Activated naive CD8-positive, alpha-beta T cell treated with anti-CD3 and anti-CD28 coated beads for 36 hours (primary cell): ENCODE results near the gene RDH5. TPM values are rescaled to one million over a fixed set of nuclear protein-coding genes. Genes with fewer than 3 reads are reported as not detected.
A peak's percentile ranks its signal among the peaks of the same experiment; 100 is the strongest.

Experiments
- DNase-seq: peaks from one replicate; pipeline ENCODE4 v3.0.0; 2021
- H3K27ac Mint-ChIP-seq: one replicate; pipeline ENCODE4 v1.8.0; 2022; ENCODE audit warnings: mild to moderate bottlenecking, moderate library complexity, mixed read lengths
- H3K27me3 Mint-ChIP-seq: one replicate; pipeline ENCODE4 v1.8.0; 2022; ENCODE audit warnings: mild to moderate bottlenecking, mixed read lengths
- H3K36me3 Mint-ChIP-seq: one replicate; pipeline ENCODE4 v1.8.0; 2021; ENCODE audit warnings: mild to moderate bottlenecking, mixed read lengths
- H3K4me1 Mint-ChIP-seq: one replicate; pipeline ENCODE4 v1.8.0; 2021; ENCODE audit warnings: mixed read lengths
- H3K4me3 Mint-ChIP-seq: one replicate; pipeline ENCODE4 v1.8.0; 2022; ENCODE audit warnings: mild to moderate bottlenecking, moderate library complexity, mixed read lengths
- H3K9me3 Mint-ChIP-seq: one replicate; pipeline ENCODE4 v1.8.0; 2022; ENCODE audit warnings: mixed read lengths
- total RNA-seq, 2 experiments: library from RNA; stranded (reverse); gene quantifications; one replicate each; pipeline ENCODE4 v1.2.3, GENCODE V29; 2021

RDH5 gene
- total RNA-seq, 2 experiments from 2014 or later = 4.2 to 6.7 TPM

DNA sequence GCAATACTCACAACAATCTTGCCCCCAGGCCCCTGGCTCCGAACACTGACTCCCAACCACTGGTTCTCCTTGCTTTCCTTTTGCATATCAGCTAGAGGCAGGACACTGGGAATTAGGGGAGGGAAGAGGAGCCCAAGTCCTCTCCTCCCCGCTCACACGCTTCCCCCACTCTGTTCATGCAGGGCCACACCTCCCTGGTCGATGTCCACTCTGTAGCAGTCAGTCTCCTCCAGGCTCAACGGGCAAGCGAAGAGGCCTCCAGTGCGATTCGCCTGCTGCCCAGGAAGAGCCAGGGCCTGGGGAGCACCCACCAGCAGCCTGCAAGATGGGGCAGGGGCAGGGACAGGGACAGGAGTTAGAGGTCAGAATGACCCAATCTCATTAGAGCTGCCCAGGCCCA lies 17.3 kb upstream of the RDH5 start:
- peaks cover 5% of the 10 kb centered on the region for H3K4me1 Mint-ChIP-seq
- DNase-seq = no peak
- H3K36me3 Mint-ChIP-seq = no peaks in the 10 kb centered on the region
- H3K27ac Mint-ChIP-seq = no peak overlapping the region
- no peaks in the 10 kb centered on the region for H3K9me3 Mint-ChIP-seq
- H3K4me3 Mint-ChIP-seq = no peak overlapping the region
- H3K27me3 Mint-ChIP-seq = peaks cover 10% of the 10 kb centered on the region

DNA sequence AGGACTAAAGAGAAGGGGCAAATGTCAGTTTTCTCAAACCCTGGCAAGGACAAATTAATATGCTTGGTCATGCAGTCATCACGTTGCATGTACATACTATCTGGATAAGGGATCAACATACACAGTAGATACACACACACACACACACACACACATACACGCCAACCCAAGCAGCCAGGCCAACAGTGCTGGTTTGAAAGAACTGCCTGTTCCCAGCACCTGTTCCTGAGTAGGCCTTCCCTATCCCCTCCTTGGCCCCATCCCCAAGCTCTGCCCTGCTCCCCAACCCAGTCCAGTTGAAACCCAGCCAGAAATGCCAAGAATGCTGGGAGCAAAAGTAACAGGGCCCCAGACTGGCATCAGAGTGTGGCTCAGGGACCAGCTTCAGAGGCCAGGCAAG lies 16.9 kb upstream of the RDH5 start:
- H3K27me3 Mint-ChIP-seq = peaks cover 13% of the 10 kb centered on the region
- no peak for DNase-seq

DNA sequence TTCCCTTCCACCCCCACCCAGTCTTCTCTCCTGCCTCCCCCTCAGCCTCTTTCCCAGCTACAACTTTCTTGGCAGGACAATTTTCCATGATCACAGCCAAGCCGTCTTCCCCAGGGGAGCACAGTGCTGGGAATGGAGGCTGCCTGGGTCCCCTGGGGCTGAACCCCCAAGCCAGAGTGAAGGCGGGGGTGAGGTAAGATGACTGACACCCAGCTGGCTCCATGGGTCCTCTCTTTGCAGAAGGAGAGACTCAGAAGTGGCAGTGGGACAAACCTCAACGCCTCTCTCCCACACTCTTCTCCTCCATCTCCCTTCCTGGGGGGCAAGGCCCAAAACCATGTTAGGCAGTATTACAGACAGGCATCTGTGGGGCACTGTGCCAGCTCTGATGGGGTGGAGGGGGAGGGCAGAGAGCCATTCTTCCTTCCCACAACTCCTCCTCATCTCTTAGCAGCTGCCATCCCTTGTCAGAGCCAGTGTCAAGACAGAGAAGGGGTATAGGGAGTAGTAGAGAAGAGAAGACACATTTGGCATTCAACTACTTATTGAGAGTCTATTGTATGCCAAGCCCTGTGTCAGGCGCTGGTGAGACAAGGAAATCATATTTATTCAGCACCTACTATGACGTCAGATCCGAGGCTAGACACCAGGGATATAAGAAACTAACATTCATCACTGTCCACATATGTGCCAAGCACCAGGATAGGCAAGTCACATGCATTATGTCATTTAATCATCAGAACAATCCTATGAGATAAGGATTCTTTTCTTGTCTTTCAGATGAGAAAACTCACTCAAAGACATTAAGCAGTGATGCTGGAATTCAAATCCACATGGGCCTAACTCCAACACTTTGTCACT lies 16.1 kb upstream of the RDH5 start:
- Mint-ChIP-seq H3K27ac (no peak overlapping the region), H3K4me3 (no peak overlapping the region), H3K36me3 (no peaks in the 10 kb centered on the region), H3K9me3 (no peaks in the 10 kb centered on the region), H3K27me3 (peaks cover 22% of the 10 kb centered on the region), H3K4me1 (peaks cover 12% of the 10 kb centered on the region)
- DNase-seq = no peak

More for the DNA sequence above, 16.9 kb upstream of the RDH5 start:
- Mint-ChIP-seq H3K4me3 (no peak overlapping the region), H3K4me1 (peaks cover 8% of the 10 kb centered on the region), H3K27ac (no peak overlapping the region), H3K36me3 (no peaks in the 10 kb centered on the region), H3K9me3 (no peaks in the 10 kb centered on the region)

DNA sequence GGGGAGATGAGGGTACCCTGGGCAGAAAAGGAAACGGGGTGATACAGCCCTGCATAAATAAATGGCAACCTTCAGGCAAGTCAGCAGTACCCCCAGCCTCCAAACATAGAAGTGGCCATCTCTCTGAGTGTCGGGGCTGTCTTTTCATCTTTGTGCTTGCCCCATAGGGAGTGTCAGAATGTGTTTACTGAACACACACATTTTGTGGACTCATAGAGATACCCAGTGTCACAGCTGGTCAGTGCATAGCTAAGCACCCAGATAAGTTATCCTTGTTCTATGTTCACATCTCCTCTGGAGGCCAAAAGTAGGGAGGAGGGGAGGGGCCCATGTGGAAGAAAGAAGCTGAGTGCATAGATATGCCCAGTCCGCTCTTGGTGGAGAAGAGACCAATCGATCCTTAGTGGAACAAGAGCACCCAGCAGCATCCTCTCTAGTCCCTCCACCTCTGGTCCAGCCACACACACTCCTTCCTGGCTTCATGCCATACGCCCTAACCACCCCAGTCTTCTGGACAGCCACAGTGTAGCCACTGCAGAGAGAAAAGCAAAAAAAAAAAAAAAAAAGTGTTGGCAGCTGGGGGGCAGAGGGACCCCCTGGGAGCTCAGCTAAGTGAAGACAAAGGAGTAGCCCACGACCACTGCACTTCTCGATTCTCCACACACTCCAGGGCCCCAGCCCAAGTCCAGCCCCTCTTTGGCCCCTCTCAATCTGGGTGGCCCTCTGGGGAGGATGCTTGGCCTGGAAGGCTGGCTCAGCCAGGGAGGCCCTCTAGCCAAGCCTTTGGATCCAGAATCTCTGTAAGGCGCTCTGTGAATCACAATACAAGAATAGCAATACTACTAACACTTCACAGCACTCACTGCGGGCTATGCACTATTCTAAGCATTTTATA lies 15.1 kb upstream of the RDH5 start:
- Mint-ChIP-seq H3K4me1 (peaks cover 12% of the 10 kb centered on the region), H3K27me3 (peaks cover 23% of the 10 kb centered on the region), H3K9me3 (no peaks in the 10 kb centered on the region), H3K27ac (no peak overlapping the region), H3K4me3 (no peak overlapping the region), H3K36me3 (no peaks in the 10 kb centered on the region)
- DNase-seq = no peak

DNA sequence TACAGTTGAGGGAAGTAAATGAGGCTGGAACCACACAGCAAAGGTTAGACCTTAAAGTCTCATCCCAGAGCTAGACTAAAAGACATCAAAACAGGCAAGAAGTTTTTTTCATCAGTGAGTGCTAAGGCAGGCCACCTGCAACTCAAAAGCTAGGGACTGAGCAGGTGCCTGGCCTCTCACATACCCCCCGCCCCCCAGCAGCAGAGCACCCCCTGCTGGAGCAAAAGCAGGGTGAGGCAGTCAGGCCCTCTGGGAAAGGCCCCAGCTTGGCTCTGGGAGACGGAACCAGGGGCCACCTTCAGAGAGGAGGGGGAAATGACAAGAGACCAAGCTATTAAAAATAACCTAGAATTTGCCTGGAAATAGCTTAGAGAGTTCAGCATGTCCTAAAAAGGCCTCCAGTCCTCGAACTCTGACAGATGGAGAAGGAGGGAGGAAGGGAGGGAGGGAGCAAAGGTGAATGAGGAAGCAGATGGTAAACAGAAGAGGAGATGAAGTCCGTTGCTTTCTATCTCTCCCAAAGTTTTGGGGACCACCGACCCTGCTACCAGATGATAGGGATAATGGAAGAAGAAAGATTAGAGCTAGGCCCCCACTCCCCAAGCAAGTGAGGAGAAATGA lies 14.3 kb upstream of the RDH5 start:
- DNase-seq = no peak
- Mint-ChIP-seq H3K27me3 (peaks cover 23% of the 10 kb centered on the region), H3K27ac (no peak overlapping the region), H3K36me3 (no peaks in the 10 kb centered on the region), H3K9me3 (no peaks in the 10 kb centered on the region), H3K4me1 (peaks cover 12% of the 10 kb centered on the region), H3K4me3 (no peak overlapping the region)

DNA sequence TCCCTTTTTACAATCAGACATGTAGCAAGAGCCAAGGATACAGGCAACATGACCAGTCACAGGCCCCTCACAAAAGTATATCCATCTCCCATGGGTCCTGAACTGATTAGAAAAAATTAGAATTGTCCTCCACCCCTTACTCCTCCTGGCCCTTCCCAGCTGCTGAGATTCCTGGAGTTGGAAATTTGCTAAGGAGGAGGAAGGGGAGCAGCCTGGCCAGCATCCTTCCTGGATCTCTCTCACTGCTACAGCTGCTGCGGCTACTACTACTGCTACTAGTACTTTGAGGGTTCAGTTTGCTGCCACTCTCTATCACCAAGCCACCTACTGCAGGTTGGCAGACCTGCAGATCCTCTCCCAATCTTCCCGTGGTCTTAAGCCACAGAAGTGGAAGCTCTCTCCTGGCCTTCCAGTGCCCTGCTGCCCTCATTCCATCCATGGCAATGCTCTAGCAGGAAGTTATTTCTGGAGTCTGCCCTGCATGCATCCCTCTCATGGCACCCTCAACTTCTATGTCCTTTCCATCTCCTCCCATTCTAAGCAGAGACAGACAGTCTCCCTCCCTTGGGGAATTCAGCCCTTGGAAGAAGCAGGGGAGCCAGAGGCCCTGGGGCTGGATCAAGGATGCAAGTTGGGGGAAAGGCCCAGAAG lies 13.5 kb upstream of the RDH5 start:
- Mint-ChIP-seq H3K27me3 (peaks cover 23% of the 10 kb centered on the region), H3K4me1 (peaks cover 12% of the 10 kb centered on the region), H3K36me3 (no peaks in the 10 kb centered on the region), H3K27ac (no peak overlapping the region), H3K4me3 (peak overlapping the region; percentile 73), H3K9me3 (no peaks in the 10 kb centered on the region)
- DNase-seq = no peak

DNA sequence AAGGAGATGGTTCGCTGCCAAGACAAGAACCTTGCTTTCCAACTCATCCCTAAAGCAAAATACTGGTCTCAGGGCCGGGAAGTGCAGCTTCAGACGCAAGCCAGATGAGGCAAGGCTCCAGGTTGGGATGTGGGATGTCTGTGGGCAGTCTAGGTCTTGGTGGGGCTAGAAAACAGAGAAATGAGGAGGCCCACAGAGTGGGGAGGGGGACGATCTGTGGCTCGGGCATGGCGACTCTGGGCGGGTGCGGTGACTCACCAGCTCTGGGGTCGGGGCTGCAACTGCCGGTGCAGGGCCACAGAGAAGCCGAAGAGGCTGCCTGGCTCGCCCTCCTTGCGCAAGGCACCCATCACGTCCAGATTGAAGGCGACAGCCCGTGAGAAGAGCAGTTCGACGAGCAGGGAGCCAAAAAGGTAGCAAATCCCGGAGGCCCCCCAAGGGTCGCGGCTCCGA lies 12.9 kb upstream of the RDH5 start:
- no peaks in the 10 kb centered on the region for H3K9me3 Mint-ChIP-seq
- peaks cover 23% of the 10 kb centered on the region for H3K27me3 Mint-ChIP-seq
- H3K36me3 Mint-ChIP-seq = no peaks in the 10 kb centered on the region
- H3K27ac Mint-ChIP-seq = no peak overlapping the region
- peak overlapping the region; percentile 73 for H3K4me3 Mint-ChIP-seq
- peaks cover 12% of the 10 kb centered on the region for H3K4me1 Mint-ChIP-seq
- DNase-seq = no peak

DNA sequence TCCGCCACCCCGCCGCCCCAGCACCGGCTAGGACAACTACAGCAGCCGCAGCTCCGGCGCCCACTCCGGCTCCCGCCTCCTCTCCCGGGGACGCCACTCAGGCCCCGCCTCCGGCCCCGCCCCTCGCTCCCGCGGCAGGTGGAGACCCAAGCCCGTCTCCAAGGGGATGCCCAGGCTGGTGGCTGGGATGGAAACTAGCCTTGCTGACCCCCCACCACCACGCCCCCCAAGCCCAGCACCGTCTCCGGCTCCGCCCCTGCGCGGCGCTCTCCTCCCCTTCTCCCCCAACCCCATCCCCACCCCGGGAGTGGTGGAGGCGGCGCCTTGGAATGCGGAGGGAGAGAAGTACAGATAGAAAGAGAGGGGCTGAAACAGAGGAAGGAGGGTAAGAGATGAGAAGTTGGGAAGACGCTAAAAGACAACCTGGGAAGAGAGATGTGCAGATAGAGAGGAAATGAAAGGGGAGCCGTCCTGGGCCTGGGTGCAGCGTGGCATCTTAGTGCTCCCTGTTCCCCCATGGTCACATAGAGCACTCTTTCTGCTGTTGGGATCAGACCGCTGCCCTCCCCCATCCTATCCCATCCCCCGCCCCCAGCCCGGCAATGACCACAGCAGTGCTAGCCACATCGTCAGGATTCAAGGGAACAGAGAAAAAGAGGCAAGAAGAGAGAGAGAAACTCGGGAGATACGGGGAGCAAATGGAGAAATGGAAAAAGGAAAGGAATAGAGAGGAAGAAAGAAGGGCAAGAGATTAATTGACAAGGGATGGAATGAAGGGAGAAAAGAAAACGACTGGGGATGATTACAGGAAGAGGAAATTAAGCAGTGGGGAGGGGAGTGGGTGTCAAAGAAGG lies 12.1 kb upstream of the RDH5 start, which contains the start of gene ITGA7:
ITGA7 (minus strand) TSS at position 64 of the 854 bp plus-strand sequence. CDS start 222 bp downstream, outside the sequence.
- DNase-seq = peak; percentile 69
- peaks cover 12% of the 10 kb centered on the region for H3K4me1 Mint-ChIP-seq
- no peaks in the 10 kb centered on the region for H3K36me3 Mint-ChIP-seq
- peak within 1 kb of the TSS; percentile 73 for H3K4me3 Mint-ChIP-seq
- H3K27ac Mint-ChIP-seq = no peak within 1 kb of the TSS
- no peaks in the 10 kb centered on the region for H3K9me3 Mint-ChIP-seq
- H3K27me3 Mint-ChIP-seq = peaks cover 23% of the 10 kb centered on the region

DNA sequence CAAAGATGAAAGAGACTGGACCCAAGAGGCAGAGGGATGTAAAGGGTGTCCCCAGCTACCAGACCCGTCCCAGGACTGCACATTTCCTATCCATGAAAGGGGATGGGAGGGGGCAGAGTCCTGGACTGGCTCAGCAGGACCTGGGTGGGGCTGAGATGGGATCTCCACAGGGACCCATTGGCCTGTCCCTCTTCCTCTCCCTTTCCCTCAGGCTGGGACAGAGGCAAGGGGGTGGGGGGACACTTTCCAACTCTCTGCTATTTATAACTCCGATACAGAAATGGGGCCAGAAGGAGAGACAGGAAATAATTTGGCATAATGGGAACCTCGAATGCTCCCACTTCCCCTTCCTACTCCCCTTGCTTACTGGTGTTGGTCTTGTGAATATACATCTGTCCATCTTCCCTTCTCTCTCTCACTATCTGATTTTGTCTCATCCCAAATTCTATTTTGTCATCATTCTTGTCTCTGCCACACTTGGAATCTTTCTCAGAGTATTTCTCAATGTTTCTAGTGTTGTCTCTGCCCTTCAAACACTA lies 11.4 kb upstream of the RDH5 start:
- Mint-ChIP-seq H3K36me3 (no peaks in the 10 kb centered on the region), H3K4me1 (peaks cover 12% of the 10 kb centered on the region), H3K9me3 (no peaks in the 10 kb centered on the region), H3K27ac (no peak overlapping the region), H3K4me3 (peak overlapping the region; percentile 73), H3K27me3 (peaks cover 23% of the 10 kb centered on the region)
- DNase-seq = no peak

DNA sequence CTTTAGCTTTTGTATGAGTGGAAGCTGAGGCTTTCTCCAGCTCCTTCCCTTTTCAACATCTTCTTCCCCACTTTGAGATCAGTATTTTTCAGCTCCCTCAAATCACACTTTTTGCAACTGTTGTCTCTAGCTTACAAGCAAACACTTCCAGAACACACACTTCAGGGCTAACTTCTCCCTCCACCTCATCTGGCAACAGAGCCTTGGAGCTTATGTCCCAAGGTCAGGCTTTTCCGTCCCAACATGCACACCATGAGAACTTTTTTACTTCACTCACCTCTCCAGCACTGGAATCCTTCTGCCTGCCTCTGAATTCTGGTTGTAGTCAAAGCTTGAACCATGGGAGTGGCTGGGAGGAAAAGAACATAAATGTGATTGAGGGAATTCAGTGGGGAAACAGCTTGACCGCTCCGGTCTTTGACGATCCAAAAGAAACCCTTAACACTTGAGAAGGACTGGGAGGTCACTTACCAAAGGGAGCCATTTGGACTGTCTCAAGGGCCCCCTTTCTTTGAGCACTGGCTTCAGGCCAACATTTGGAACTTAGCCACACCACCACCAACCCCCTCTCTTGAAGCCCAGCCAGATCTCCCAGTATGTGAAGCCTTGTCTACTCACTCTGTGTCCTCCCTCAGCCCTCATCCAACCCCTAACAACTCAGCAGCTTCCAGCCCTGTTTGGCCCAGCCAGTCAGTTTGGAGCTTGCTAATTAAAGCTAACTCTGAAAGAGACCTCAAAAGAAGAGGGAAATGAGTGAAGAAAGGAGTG lies 8.2 kb upstream of the RDH5 start:
- no peak overlapping the region for H3K27ac Mint-ChIP-seq

DNA sequence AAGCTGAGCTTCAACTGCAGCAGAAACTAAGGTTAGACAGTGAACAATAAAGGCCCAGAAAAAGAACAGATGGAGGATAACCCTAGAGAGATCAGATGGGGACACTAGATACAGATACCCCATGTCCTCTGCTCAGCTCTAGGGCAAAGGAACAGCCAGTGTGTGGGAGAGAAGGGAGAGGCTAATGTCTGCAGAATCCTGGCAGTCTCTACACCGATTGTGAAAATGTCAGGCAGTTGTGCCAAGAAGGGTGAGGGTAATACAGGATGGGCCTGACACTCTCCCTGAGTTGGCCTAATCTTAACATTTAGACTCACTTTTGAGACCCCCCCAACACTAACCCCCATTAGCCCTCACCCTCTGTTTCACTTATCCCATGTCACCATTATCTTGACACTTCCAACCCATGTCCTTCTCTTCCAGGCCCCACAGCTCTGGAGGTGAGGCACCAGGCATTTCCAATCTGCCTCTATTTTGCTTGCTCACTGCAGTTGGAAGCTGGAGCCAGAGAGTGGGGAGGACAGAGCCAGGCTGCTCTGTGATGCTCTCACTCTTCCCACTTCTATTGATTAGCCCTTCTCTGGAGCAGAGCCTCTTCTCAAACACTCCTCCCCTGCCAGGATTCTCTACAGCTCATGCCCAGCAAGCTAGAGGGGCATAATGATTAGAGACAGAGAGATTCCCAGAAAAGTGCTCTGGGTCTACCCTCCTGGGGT lies 7.3 kb upstream of the RDH5 start:
- Mint-ChIP-seq H3K27me3 (peaks cover 21% of the 10 kb centered on the region), H3K36me3 (peaks cover 4% of the 10 kb centered on the region), H3K4me1 (peaks cover 24% of the 10 kb centered on the region), H3K4me3 (no peak overlapping the region), H3K9me3 (no peaks in the 10 kb centered on the region), H3K27ac (no peak overlapping the region)
- DNase-seq = no peak

More for the DNA sequence above, 8.2 kb upstream of the RDH5 start:
- peaks cover 25% of the 10 kb centered on the region for H3K27me3 Mint-ChIP-seq
- H3K36me3 Mint-ChIP-seq = peaks cover 4% of the 10 kb centered on the region
- no peak overlapping the region for H3K4me3 Mint-ChIP-seq
- DNase-seq = no peak
- no peaks in the 10 kb centered on the region for H3K9me3 Mint-ChIP-seq
- H3K4me1 Mint-ChIP-seq = peaks cover 19% of the 10 kb centered on the region

DNA sequence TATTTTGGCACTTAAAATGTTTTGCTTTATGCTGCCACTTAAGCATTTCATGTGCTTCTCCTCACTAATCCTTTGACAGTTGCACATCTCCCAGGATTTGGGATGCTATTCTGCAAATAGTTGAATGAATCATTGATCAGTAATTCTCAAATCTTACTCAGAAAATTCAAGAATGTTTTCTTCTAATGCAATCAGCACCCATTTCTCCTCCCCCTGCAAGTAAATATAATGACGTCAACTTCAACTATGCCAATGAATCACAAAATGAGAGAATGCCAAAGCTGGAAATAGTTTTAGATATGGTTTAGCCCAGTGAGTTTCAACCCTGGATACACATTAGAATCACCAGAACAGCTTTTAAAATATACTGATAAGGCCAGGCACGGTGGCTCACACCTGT lies 6.5 kb upstream of the RDH5 start:
- peaks cover 26% of the 10 kb centered on the region for H3K4me1 Mint-ChIP-seq
- no peak overlapping the region for H3K27ac Mint-ChIP-seq
- H3K9me3 Mint-ChIP-seq = no peaks in the 10 kb centered on the region
- peaks cover 4% of the 10 kb centered on the region for H3K36me3 Mint-ChIP-seq
- no peak for DNase-seq
- H3K27me3 Mint-ChIP-seq = peaks cover 13% of the 10 kb centered on the region
- H3K4me3 Mint-ChIP-seq = no peak overlapping the region
